H1 (cell line): Measurements from ENCODE around the gene OSBP. TPM values are rescaled to one million over a fixed set of nuclear protein-coding genes. Genes with fewer than 3 reads are reported as not detected.

Source experiments
- MAFK ChIP-seq: IDR thresholded peaks from 2 replicates; pipeline ENCODE4 v1.6.1; 2012; ENCODE audit warnings: low read depth, mild to moderate bottlenecking, improper control_type of control experiment, low read length
- TAF7 ChIP-seq: optimal IDR thresholded peaks from 2 replicates; pipeline ENCODE3; 2011; ENCODE audit warnings: low read depth, mild to moderate bottlenecking, inconsistent platforms, low read length, moderate library complexity, borderline replicate concordance
- polyA plus RNA-seq, 7 experiments: library from polyadenylated mRNA; depleted of rRNA in 3 of 7; stranded (reverse) in 5 of 7; unstranded in 2 of 7; fragments of >200 nt in 5 of 7; fragments of 200-250 nt in 2 of 7; gene quantifications; 1 replicate in 5 of 7; 2 replicates in 1 of 7; 4 replicates in 1 of 7; pipeline versions ENCODE4 v1.2.1 to v1.2.3, GENCODE V29; 2011 to 2013; ENCODE audit warnings: missing spikeins in 2 of 7, mixed read lengths in 2 of 7
- total RNA-seq: library from RNA; stranded (reverse); fragmentation: NEBNext Ultra II Directional; extraction: Animal tissue kit (Norgen Biotek cat#: 25700); gene quantifications from 2 replicates; pipeline ENCODE4 v1.2.1, GENCODE V29; 2021
- TF ChIP-seq, protein P1 (sequence below): IDR thresholded peaks from 2 replicates; pipeline ENCODE4 v1.6.1; 2012; ENCODE audit warnings: low read length, inconsistent platforms

Gene OSBP
- total and polyA plus RNA-seq, 2 of the 8 experiments (the other 6 are each of a cell fraction or from before 2014, with no cell fraction given), result 13.2 to 43.1 TPM

DNA sequence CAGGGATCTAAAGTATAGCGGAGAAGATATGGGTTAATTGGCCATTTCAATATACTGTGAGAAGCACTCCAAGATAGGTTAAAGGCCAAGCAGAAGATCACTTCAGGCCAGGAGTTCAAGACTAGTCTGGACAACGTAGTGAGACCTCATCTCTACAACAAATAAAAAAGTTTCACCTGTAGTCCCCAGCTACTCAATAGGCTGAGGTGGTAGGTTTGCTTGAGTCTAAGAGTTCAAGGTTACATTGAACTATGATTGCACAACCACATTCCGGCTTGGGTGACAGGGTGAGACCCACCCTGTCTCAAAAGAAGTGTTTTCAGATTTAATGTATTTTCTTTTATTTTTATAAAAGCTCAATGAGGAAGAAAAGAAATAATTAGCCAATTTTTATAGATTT, 27.8 kb upstream of the OSBP start (continued):
- TF ChIP-seq MAFK (no peak), TAF7 (no peak)
- TF ChIP-seq, protein P1, sequence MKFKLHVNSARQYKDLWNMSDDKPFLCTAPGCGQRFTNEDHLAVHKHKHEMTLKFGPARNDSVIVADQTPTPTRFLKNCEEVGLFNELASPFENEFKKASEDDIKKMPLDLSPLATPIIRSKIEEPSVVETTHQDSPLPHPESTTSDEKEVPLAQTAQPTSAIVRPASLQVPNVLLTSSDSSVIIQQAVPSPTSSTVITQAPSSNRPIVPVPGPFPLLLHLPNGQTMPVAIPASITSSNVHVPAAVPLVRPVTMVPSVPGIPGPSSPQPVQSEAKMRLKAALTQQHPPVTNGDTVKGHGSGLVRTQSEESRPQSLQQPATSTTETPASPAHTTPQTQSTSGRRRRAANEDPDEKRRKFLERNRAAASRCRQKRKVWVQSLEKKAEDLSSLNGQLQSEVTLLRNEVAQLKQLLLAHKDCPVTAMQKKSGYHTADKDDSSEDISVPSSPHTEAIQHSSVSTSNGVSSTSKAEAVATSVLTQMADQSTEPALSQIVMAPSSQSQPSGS, result no peak
